IMR-90 (cell line): ENCODE results near the gene STEAP3. TPM values are rescaled to one million over a fixed set of nuclear protein-coding genes. Genes with fewer than 3 reads are reported as not detected.

Experiments
- ATAC-seq: fragments of 200-7000 bp; cut with Tn5 transposase; 2 replicates; pipeline ENCODE4 v1.9.1; 2020; ENCODE audit warnings: low read depth, mild to moderate bottlenecking, moderate library complexity
- BruUV-seq: library from RNA; stranded (reverse); fragments of 400-500 nt; replicated peaks from 2 replicates; lab custom pipeline; 2021; lab: Mats Ljungman, UMichigan
- CTCF ChIA-PET: fragments of 300-600 bp; formaldehyde crosslinking; extraction: SDS; loops from one replicate; lab custom pipeline; 2021; ENCODE audit warnings: antibody characterized with exemption; lab: Yijun Ruan, JAX
- POLR2A ChIA-PET: fragments of 300-600 bp; sonication (Branson Sonifier 250); formaldehyde crosslinking; loops from one replicate; lab custom pipeline; 2022; ENCODE audit warnings: antibody characterized with exemption; ENCODE audit not compliant: unreplicated experiment; lab: Charles Lee
- DNase-seq: peaks from one replicate; pipeline ENCODE4 v3.0.0; 2013
- H2AFZ ChIP-seq: replicated peaks from 2 replicates; pipeline ENCODE3; 2013; ENCODE audit warnings: low read length, mild to moderate bottlenecking; ENCODE audit not compliant: poor library complexity
- H2AK5ac ChIP-seq: 2 replicates; pipeline ENCODE4 v1.6.1; 2013; ENCODE audit warnings: low read depth, low read length, inconsistent platforms
- H2AK9ac ChIP-seq: replicated peaks from 2 replicates; pipeline ENCODE3; 2013; ENCODE audit warnings: mild to moderate bottlenecking, low read depth, low read length, moderate library complexity; ENCODE audit not compliant: poor library complexity
- H2BK120ac ChIP-seq: 2 replicates; pipeline ENCODE4 v1.6.1; 2013; ENCODE audit warnings: low read depth, low read length, inconsistent platforms
- H2BK15ac ChIP-seq: 3 replicates; pipeline ENCODE4 v1.6.1; 2013; ENCODE audit warnings: low read depth, low read length, inconsistent platforms
- H2BK20ac ChIP-seq: 2 replicates; pipeline ENCODE4 v1.6.1; 2013; ENCODE audit warnings: low read depth, mild to moderate bottlenecking, inconsistent platforms, low read length, moderate library complexity
- H2BK5ac ChIP-seq: 2 replicates; pipeline ENCODE4 v1.6.1; 2013; ENCODE audit warnings: mild to moderate bottlenecking, low read depth, low read length, inconsistent platforms; ENCODE audit not compliant: poor library complexity, severe bottlenecking
- H3K14ac ChIP-seq: replicated peaks from 2 replicates; pipeline ENCODE4 v1.6.1; 2013; ENCODE audit warnings: low read depth, low read length, inconsistent platforms
- H3K18ac ChIP-seq: 2 replicates; pipeline ENCODE4 v1.6.1; 2013; ENCODE audit warnings: low read depth, low read length, control low read depth
- H3K23ac ChIP-seq: 2 replicates; pipeline ENCODE4 v1.6.1; 2013; ENCODE audit warnings: low read depth, low read length, inconsistent platforms
- H3K27ac ChIP-seq: 2 replicates; pipeline ENCODE4 v1.5.1; 2013; ENCODE audit warnings: mild to moderate bottlenecking, control low read depth, low read length; ENCODE audit not compliant: insufficient read depth
- H3K27me3 ChIP-seq: 2 replicates; pipeline ENCODE4 v1.6.1; 2013; ENCODE audit warnings: low read length; ENCODE audit not compliant: control insufficient read depth, insufficient read depth
- H3K36me3 ChIP-seq: 2 replicates; pipeline ENCODE4 v1.6.1; 2013; ENCODE audit warnings: low read length, mixed read lengths; ENCODE audit not compliant: control insufficient read depth, insufficient read depth
- H3K4ac ChIP-seq: 2 replicates; pipeline ENCODE4 v1.6.1; 2013; ENCODE audit warnings: low read depth, low read length, inconsistent platforms
- H3K4me1 ChIP-seq: 2 replicates; pipeline ENCODE4 v1.6.1; 2013; ENCODE audit warnings: low read length, mixed read lengths; ENCODE audit not compliant: control insufficient read depth, insufficient read depth
- H3K4me2 ChIP-seq: 2 replicates; pipeline ENCODE4 v1.6.1; 2013; ENCODE audit warnings: low read depth, mild to moderate bottlenecking, control low read depth, low read length, moderate library complexity
- H3K4me3 ChIP-seq: 2 replicates; pipeline ENCODE4 v1.5.1; 2013; ENCODE audit warnings: low read depth, mild to moderate bottlenecking, control low read depth, low read length, moderate library complexity; ENCODE audit not compliant: insufficient read depth
- H3K56ac ChIP-seq: 2 replicates; pipeline ENCODE4 v1.6.1; 2013; ENCODE audit warnings: low read length, inconsistent platforms; ENCODE audit not compliant: insufficient read depth; ENCODE audit errors: extremely low read depth
- H3K79me1 ChIP-seq, 2 experiments: 2 replicates each; pipeline ENCODE4 v1.6.1; 2013; ENCODE audit warnings: low read length in 2 of 2, inconsistent platforms in 1 of 2, low read depth in 1 of 2
- H3K9ac ChIP-seq: 2 replicates; pipeline ENCODE4 v1.6.1; 2013; ENCODE audit warnings: low read depth, low read length, control low read depth
- H3K9me1 ChIP-seq: 2 replicates; pipeline ENCODE4 v1.6.1; 2013; ENCODE audit warnings: low read length, inconsistent platforms; ENCODE audit not compliant: insufficient read depth
- H3K9me3 ChIP-seq: 2 replicates; pipeline ENCODE4 v1.6.1; 2013; ENCODE audit warnings: low read length; ENCODE audit not compliant: control insufficient read depth, insufficient read depth
- H4K20me1 ChIP-seq: 2 replicates; pipeline ENCODE4 v1.6.1; 2013; ENCODE audit warnings: low read length, inconsistent platforms; ENCODE audit not compliant: insufficient read depth
- H4K5ac ChIP-seq: 2 replicates; pipeline ENCODE4 v1.6.1; 2013; ENCODE audit warnings: mild to moderate bottlenecking, low read depth, low read length, control low read depth
- H4K8ac ChIP-seq, 2 experiments: 2 replicates each; pipeline ENCODE4 v1.6.1; 2013; ENCODE audit warnings: low read depth in 2 of 2, low read length in 2 of 2, control low read depth in 1 of 2, inconsistent platforms in 1 of 2
- H4K91ac ChIP-seq: 2 replicates; pipeline ENCODE4 v1.6.1; 2013; ENCODE audit warnings: low read depth, low read length, inconsistent platforms; ENCODE audit not compliant: insufficient read depth
- BHLHE40 ChIP-seq: fragments of 150-350 bp; IDR thresholded peaks from 2 replicates; pipeline ENCODE4 v1.6.1; 2016; ENCODE audit warnings: mild to moderate bottlenecking, low read depth, low read length
- CEBPB ChIP-seq: IDR thresholded peaks from 2 replicates; pipeline ENCODE4 v1.6.1; 2012; ENCODE audit warnings: low read depth, low read length, improper control_type of control experiment
- CHD1 ChIP-seq: IDR thresholded peaks from 2 replicates; pipeline ENCODE4 v1.6.1; 2012; ENCODE audit warnings: low read depth, low read length, improper control_type of control experiment
- CTCF ChIP-seq: conservative IDR thresholded peaks from 2 replicates; pipeline ENCODE4 v1.5.1; 2012; ENCODE audit warnings: mild to moderate bottlenecking, low read depth, low read length, improper control_type of control experiment
- FOS ChIP-seq: fragments of 150-350 bp; IDR thresholded peaks from 2 replicates; pipeline ENCODE4 v1.6.1; 2016; ENCODE audit warnings: low read depth, low read length
- MAFK ChIP-seq: IDR thresholded peaks from 2 replicates; pipeline ENCODE4 v1.6.1; 2012; ENCODE audit warnings: low read depth, low read length, improper control_type of control experiment
- MAZ ChIP-seq: IDR thresholded peaks from 2 replicates; pipeline ENCODE4 v1.6.1; 2012; ENCODE audit warnings: low read depth, mild to moderate bottlenecking, low read length, improper control_type of control experiment, moderate library complexity, borderline replicate concordance
- MXI1 ChIP-seq: IDR thresholded peaks from 2 replicates; pipeline ENCODE4 v1.6.1; 2012; ENCODE audit warnings: low read depth, mild to moderate bottlenecking, low read length, moderate library complexity, borderline replicate concordance
- NFE2L2 ChIP-seq: fragments of 150-350 bp; IDR thresholded peaks from 2 replicates; pipeline ENCODE4 v1.6.1; 2016; ENCODE audit warnings: low read depth, mild to moderate bottlenecking, low read length
- POLR2A ChIP-seq: IDR thresholded peaks from 2 replicates; pipeline ENCODE4 v1.6.1; 2012; ENCODE audit warnings: mild to moderate bottlenecking, low read depth, low read length
- RAD21 ChIP-seq: IDR thresholded peaks from 2 replicates; pipeline ENCODE4 v1.6.1; 2012; ENCODE audit warnings: low read length, improper control_type of control experiment
- RCOR1 ChIP-seq: IDR thresholded peaks from 2 replicates; pipeline ENCODE4 v1.6.1; 2012; ENCODE audit warnings: mild to moderate bottlenecking, low read length, improper control_type of control experiment; ENCODE audit not compliant: insufficient replicate concordance
- RFX5 ChIP-seq: IDR thresholded peaks from 2 replicates; pipeline ENCODE4 v1.8.0; 2012; ENCODE audit warnings: low read depth, mild to moderate bottlenecking, low read length, moderate library complexity
- USF2 ChIP-seq: fragments of 150-350 bp; IDR thresholded peaks from 2 replicates; pipeline ENCODE4 v1.6.1; 2017; ENCODE audit warnings: mild to moderate bottlenecking, antibody characterized with exemption, low read length, low read depth
- WGBS, 2 experiments: methylation state at CpG; one replicate each; pipeline versions ENCODE4 v1.1.5 to v1.1.7; 2013; ENCODE audit warnings: missing lambda C conversion rate in 2 of 2; ENCODE audit not compliant: insufficient read length in 1 of 2; ENCODE audit errors: extremely low coverage in 2 of 2; 5-methylcytosine and 5-hydroxymethylcytosine counted together
- dilution Hi-C: fragments of 300-500 bp; cut with HindIII; formaldehyde crosslinking; loops from one replicate; pipeline ENCODE4 v1.14.3; 2018; ENCODE audit warnings: low sequenced_read_pairs; ENCODE audit not compliant: unreplicated experiment
- in situ Hi-C: fragments of 300-500 bp; cut with MboI; formaldehyde crosslinking; loops from 3 replicates; pipeline ENCODE4 v1.14.3; 2019; ENCODE audit warnings: low sequenced_read_pairs, inconsistent platforms, mixed read lengths
- intact Hi-C: fragments of 100-400 bp; cut with micrococcal nuclease; formaldehyde crosslinking; loops from 2 replicates; pipeline ENCODE4 v1.10.0; 2022
- polyA plus RNA-seq, 3 experiments: library from polyadenylated mRNA; depleted of rRNA; stranded (reverse); fragments of >200 nt; gene quantifications; 2 replicates each; pipeline ENCODE4 v1.2.3, GENCODE V29; 2012; ENCODE audit warnings: low replicate concordance in 1 of 3
- total RNA-seq: library from RNA; depleted of rRNA; stranded (reverse); fragments of >200 nt; gene quantifications from 2 replicates; pipeline ENCODE4 v1.2.3, GENCODE V29; 2012

The STEAP3 gene
- total and polyA plus RNA-seq, 2 of the 4 experiments (the other 2 are of a cell fraction): 19.4 to 43.9 TPM

- 74% methylated on average over 8 of the region's 13 CpGs; no CpG with 5 or more reads in 1 of the 2 experiments for WGBS, 2 experiments
- H4K8ac ChIP-seq: no peak overlapping the region
- no peaks in the 10 kb centered on the region for H3K9me3 ChIP-seq
- H3K23ac ChIP-seq: no peak overlapping the region
- H2AFZ ChIP-seq: no peak overlapping the region
- no peak overlapping the region; the same call in 1 of the 2 replicates for H2AK5ac ChIP-seq
- no peak overlapping the region for H2BK15ac ChIP-seq
- no peak overlapping the region for H2BK5ac ChIP-seq
- H3K4me2 ChIP-seq: no peak overlapping the region
- no peaks in the 10 kb centered on the region for H4K20me1 ChIP-seq
- H3K27ac ChIP-seq: no peak overlapping the region
- intact Hi-C loops (no loop called here), dilution Hi-C loops (no loop called here), in situ Hi-C loops (loop anchor here (25.0 kb wide), 1 partner anchor 1003 kb away; no protein-coding TSS in a partner anchor)
- H3K4me3 ChIP-seq: no peak overlapping the region
- H3K4ac ChIP-seq: peak overlapping the region; percentile 42
- H3K27me3 ChIP-seq: no peaks in the 10 kb centered on the region
- ATAC-seq (no peak), DNase-seq (peak; percentile 27)
- H2BK120ac ChIP-seq: no peak overlapping the region
- no TSS peak for BruUV-seq
- H3K9ac ChIP-seq: no peak overlapping the region
- H3K4me1 ChIP-seq: peaks cover 29% of the 10 kb centered on the region
- H2BK20ac ChIP-seq: no peak overlapping the region; the same call in 1 of the 2 replicates
- H3K9me1 ChIP-seq: peaks cover 30% of the 10 kb centered on the region
- H3K56ac ChIP-seq: no peak overlapping the region
- no peak overlapping the region for H3K18ac ChIP-seq
- H2AK9ac ChIP-seq: no peak overlapping the region
- CTCF ChIA-PET: interaction anchor here (1.0 kb wide), 1 partner anchor 19 kb away, joined by 6 read pairs; no protein-coding TSS in a partner anchor
- H4K5ac ChIP-seq: no peak overlapping the region
- peaks cover 0 to 52% of the 10 kb centered on the region in 2 experiments; a peak in 3 of 4 replicates for H3K79me1 ChIP-seq
- POLR2A ChIA-PET: no interaction called here
- no peak overlapping the region for H4K91ac ChIP-seq
- no peaks in the 10 kb centered on the region for H3K36me3 ChIP-seq
- H3K14ac ChIP-seq: no peak overlapping the region
- TF ChIP-seq FOS (no peak), USF2 (no peak), POLR2A (no peak), NFE2L2 (no peak), MXI1 (no peak), MAFK (no peak), BHLHE40 (no peak), CEBPB (no peak), CTCF (peak; percentile 40), CHD1 (no peak), MAZ (no peak), RAD21 (peak; percentile 42), RCOR1 (no peak), RFX5 (no peak)
Measured at GRCh38 chr2:119234021-119235019, 10.7 kb downstream of the STEAP3 start.
